Measurements from ENCODE around the gene NRG4. TPM values are rescaled to one million over a fixed set of nuclear protein-coding genes. Genes with fewer than 3 reads are reported as not detected.
"Not testable (repeated sequence)": the region's sequence is repeated elsewhere in the genome, so short reads cannot be mapped to it uniquely, and the experiment has no call there.

NRG4 gene
- total RNA-seq, 2 donors from 2014 or later = 1.1 to 3.7 TPM

DNA sequence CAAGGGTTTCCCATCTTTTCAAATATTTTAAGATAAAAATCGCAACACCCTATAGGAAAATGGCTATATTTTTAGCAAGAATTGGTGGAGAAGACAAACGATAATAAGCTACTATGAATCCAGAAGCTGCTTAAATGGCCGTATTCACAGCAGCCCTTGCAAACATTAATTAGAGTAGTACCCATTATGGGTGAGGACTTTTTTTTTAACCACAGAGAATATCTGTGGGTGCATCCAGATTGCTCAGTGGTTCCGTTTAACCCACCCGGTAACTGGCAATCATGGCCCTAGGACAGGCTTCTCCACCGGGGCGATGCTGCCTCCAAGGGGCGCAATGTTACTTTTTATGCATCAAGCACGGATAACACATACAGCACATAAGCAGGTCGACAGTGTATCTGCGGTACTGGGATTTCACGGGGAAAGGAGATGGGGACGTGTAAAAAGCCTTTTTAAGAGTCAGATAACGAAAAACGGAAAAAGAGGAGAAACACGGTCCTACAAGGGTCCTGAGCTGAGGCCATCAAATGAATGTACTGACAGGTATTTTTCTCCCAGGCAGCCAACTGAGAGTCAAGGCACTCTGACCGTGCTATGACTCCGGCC, 46.6 kb upstream of the NRG4 start:
- H3K4me3 ChIP-seq = peak overlapping the region; percentile 45
- no peak for TF ChIP-seq CTCF (IDR thresholded peaks at IDR 0.05)
- H3K27me3 ChIP-seq = peaks cover 23% of the 10 kb centered on the region
- no peak overlapping the region for H3K9ac ChIP-seq (ENCODE audit: low read depth in 2 of 2, low read length in 2 of 2)
- no peaks in the 10 kb centered on the region for H3K4me1 ChIP-seq
- no peaks in the 10 kb centered on the region for H3K36me3 ChIP-seq
- intact Hi-C loops (cut with DNase I) = no loop called here
- no peak overlapping the region for H3K27ac ChIP-seq
- peak; percentile 20 for DNase-seq
- no peaks in the 10 kb centered on the region for H3K9me3 ChIP-seq

DNA sequence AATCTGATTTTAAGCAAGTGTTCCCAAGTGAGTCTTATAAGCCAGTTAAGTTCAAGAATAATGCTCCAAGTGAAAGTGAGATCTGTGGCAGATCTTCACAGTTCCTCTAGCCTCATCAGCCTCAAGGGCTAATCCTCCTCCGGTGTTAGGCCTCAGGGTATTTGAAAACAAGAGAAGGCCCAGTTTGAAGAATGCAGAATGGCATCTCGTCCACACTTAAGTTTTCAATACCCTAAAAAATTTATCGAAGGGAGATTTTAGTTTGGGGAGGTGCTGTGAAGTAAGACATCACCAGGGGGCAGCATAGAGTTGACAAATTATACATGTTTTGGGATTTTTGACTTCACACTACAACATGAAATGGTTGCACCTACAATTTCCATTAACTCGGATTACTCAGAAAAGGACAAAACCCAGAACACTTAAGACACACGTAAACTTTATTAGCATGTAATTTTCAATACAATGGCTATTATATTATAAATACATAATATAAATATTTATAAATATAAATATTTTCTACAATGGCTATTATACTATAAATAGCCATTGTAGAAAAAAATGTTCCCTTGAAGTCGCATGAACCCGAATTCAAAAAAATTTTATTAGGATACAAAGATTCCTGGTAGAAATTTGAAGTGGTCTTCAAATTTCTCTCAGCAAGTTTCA, 45.2 kb upstream of the NRG4 start:
- no peaks in the 10 kb centered on the region for H3K9me3 ChIP-seq
- no peaks in the 10 kb centered on the region for H3K36me3 ChIP-seq
- DNase-seq = peak; percentile 33
- intact Hi-C loops (cut with DNase I) = loop anchor here (2.0 kb wide), 1 partner anchor 87 kb away; no protein-coding TSS in a partner anchor
- no peak overlapping the region for H3K27ac ChIP-seq
- H3K9ac ChIP-seq (ENCODE audit: low read depth in 2 of 2, low read length in 2 of 2) = no peak overlapping the region
- peaks cover 23% of the 10 kb centered on the region for H3K27me3 ChIP-seq
- TF ChIP-seq CTCF (IDR thresholded peaks at IDR 0.05) = peak; percentile 75
- no peak overlapping the region for H3K4me3 ChIP-seq
- no peaks in the 10 kb centered on the region for H3K4me1 ChIP-seq

GRCh38 chr15:76056931-76057330, 44.7 kb upstream of the NRG4 start:
- Histone ChIP-seq H3K27ac (no peak overlapping the region), H3K36me3 (no peaks in the 10 kb centered on the region), H3K27me3 (peaks cover 23% of the 10 kb centered on the region), H3K9ac (ENCODE audit: low read depth in 2 of 2, low read length in 2 of 2) (no peak overlapping the region), H3K4me3 (no peak overlapping the region), H3K9me3 (no peaks in the 10 kb centered on the region), H3K4me1 (no peaks in the 10 kb centered on the region)
- DNase-seq = no peak
- no peak for TF ChIP-seq CTCF (IDR thresholded peaks at IDR 0.05)
- intact Hi-C loops (cut with DNase I) = loop anchor here (2.0 kb wide), 1 partner anchor 88 kb away; no protein-coding TSS in a partner anchor

DNA sequence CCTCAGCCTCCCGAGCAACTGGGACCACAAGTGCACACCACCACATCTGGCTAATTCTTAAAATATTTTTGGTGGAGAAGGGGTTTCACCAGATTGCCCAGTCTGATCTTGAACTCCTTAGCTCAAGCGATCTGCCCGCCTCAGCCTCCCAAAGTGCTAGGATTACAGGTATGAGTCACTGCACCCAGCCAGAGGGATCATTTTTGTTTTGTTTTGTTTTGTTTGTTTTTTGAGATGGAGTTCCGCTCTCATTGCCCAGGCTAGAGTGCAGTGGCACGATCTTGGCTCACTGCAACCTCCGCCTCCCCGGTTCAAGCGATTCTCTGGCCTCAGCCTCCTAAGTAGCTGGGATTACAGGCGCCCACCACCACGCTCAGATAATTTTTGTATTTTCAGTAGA, 42.0 kb upstream of the NRG4 start:
- H3K27ac ChIP-seq; H3K4me3 ChIP-seq; H3K9me3 ChIP-seq; H3K4me1 ChIP-seq; H3K36me3 ChIP-seq; H3K9ac ChIP-seq (ENCODE audit: low read depth in 2 of 2, low read length in 2 of 2); DNase-seq; intact Hi-C loops (cut with DNase I): not testable (repeated sequence)
- H3K27me3 ChIP-seq = peaks cover 14% of the 10 kb centered on the region

DNA sequence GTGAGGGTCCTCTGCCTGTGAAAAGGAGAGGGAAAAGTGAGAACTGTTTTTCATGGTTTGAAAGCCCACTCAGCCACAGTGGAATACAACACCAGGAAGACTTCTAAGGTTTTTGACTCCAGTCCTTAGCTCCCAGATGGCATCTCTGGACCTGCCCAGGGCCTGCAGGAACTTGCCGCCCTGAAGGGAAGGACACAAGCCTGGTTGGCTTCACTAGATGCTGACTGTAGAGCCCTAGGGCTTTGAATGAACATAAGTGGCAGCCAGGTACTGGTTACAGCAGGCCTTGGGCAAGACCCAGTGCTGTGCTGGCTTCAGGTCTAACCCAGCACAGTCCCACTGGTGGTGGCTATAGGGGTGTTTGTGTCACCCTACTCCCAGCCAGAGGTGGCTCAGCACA, 26.3 kb upstream of the NRG4 start:
- Histone ChIP-seq H3K27me3 (no peaks in the 10 kb centered on the region), H3K27ac (no peak overlapping the region), H3K9me3 (no peaks in the 10 kb centered on the region), H3K4me1 (no peaks in the 10 kb centered on the region), H3K36me3 (no peaks in the 10 kb centered on the region), H3K4me3 (no peak overlapping the region), H3K9ac (ENCODE audit: low read depth in 2 of 2, low read length in 2 of 2) (no peak overlapping the region)
- intact Hi-C loops (cut with DNase I) = no loop called here
- no peak for TF ChIP-seq CTCF (IDR thresholded peaks at IDR 0.05)
- no peak for DNase-seq

GRCh38 chr15:76035593-76035992, 23.4 kb upstream of the NRG4 start:
- Histone ChIP-seq H3K4me3 (no peak overlapping the region), H3K27ac (no peak overlapping the region), H3K27me3 (no peaks in the 10 kb centered on the region), H3K9ac (ENCODE audit: low read depth in 2 of 2, low read length in 2 of 2) (no peak overlapping the region), H3K9me3 (no peaks in the 10 kb centered on the region), H3K4me1 (no peaks in the 10 kb centered on the region), H3K36me3 (no peaks in the 10 kb centered on the region)
- DNase-seq = no peak
- intact Hi-C loops (cut with DNase I) = no loop called here
- no peak for TF ChIP-seq CTCF (IDR thresholded peaks at IDR 0.05)

Measured in colonic mucosa (tissue), 4 donors.